CD4-positive, alpha-beta T cell treated with Interleukin-15 for 4 hours (primary cell): Measurements from ENCODE around the gene NELFA.

Experiments used
- DNase-seq: peaks from one replicate; pipeline ENCODE4 v3.0.0-alpha.2; 2020; ENCODE audit warnings: low spot score

The NELFA gene

DNA sequence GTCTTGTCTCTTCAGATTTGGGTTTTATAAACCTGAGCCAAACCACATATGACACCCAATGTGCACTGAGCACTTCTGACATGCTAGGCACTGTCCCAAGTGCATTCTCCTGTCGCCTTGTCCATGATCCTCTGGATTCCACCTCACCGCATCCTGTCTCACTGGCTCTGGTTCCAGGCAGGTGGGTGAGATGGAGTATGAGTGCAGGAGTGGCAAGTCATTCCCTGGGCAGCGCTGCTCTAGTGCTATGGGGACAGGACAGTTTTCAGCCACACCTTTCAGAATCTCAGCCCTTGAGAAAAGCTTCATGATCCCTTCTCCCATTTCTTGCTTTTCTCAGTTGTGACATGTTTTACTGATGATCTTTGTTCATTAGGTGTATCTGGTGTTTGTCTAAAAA, 71.2 kb downstream of the NELFA start:
- no peak for DNase-seq

DNA sequence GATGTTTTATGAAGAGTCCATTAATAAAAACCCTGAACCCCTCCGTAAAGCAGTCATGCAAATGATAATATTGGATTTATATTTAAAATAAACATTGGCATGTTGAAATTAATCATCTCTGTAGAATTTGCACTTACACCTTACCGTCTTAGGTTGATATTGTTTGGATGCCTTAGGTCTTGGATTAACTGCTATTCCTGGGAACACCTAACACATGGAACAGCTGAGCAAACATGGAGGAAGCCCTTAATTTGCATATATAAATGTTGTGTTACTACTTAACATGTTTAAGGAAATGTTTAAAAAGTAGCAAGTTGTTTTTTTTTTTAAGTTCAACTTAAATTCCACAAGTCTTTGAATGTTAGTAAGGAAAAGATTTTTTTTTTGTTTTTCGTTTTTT, 75.1 kb downstream of the NELFA start:
- no peak for DNase-seq

DNA sequence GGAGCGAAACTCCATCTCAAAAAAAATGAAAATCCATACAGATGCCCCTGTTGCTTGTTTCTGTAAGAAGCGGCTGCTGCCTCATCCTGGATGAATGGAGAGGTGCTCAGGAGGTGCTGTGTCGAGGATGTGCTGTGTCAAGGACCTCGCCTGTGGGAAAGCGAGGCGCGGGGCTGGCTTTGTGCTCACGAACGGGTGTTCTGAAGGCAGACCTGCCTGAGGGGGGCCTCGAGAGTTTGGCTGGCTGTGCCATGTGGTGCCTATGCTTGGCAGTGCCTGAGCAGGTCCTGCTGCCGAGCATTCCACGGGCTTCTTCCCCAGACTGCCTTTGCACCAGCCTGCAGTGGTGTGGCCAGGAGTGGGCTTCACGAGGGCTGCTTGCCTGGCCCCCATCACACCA, 76.0 kb downstream of the NELFA start:
- no peak for DNase-seq
